ENCODE measurements around the gene MON2. TPM values are rescaled to one million over a fixed set of nuclear protein-coding genes. Genes with fewer than 3 reads are reported as not detected.
A peak's percentile ranks its signal among the peaks of the same experiment; 100 is the strongest.

Gene MON2

DNA sequence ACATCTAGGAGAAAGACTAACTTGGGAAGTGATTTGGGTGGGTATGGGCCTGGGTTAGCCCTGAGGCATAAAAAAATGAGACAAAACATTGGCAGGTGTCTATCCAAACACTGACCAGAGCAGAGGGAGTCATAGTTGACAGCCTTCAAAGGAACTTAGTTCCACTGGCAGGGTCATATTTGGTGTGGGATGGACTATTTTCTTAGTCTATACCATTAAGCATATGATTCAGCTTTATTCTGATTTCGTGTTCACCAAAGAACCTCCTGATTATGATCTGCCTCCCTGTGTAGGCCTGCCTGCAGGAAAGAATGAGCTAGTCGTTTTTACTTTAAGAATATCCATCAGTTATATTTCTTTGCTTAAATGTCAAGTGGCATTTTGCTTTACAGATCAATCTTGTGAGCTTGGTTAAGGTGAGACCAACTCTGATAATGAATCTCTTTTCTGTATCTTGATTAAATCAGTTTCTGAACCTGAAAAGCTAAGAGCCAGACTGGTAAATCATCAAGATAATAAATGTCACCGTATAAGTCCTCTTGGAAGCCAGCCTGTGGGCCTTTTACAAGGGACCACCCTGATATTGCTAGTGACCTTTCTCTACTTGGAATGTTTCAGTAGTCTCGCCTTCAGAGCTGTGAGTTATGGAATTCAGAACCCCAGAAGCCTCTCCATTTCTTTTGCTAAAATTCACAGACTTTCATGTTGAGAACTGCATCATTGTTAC lies 182.9 kb downstream of the MON2 start:
- Histone ChIP-seq H3K4me3 (ENCODE audit: insufficient read depth in 1 of 2, low read depth in 1 of 2, low read length in 2 of 2) (no peak overlapping the region), H3K79me1 (replicated peaks; ENCODE audit: low read length, poor library complexity, severe bottlenecking) (no peaks in the 10 kb centered on the region), H3K27ac (ENCODE audit: low read length, poor library complexity, severe bottlenecking) (no peak overlapping the region), H3K4ac (ENCODE audit: low read depth in 1 of 2, low read length in 2 of 2) (no peak overlapping the region), H3K18ac (ENCODE audit: low read depth in 1 of 2, low read length in 2 of 2) (no peak overlapping the region), H2AK5ac (ENCODE audit: low read length, severe bottlenecking) (no peak overlapping the region), H3K9ac (ENCODE audit: low read length) (no peak overlapping the region), H2BK5ac (ENCODE audit: low read depth, low read length, poor library complexity, severe bottlenecking) (no peak overlapping the region), H2BK120ac (ENCODE audit: low read depth, low read length) (no peak overlapping the region), H3K9me3 (ENCODE audit: control insufficient read depth, low read length) (no peaks in the 10 kb centered on the region), H3K23ac (ENCODE audit: low read length in 2 of 2) (no peak overlapping the region), H2BK12ac (ENCODE audit: low read length in 2 of 2) (no peak overlapping the region), H2AFZ (ENCODE audit: low read depth, low read length) (no peak overlapping the region), H3K36me3 (ENCODE audit: control insufficient read depth in 1 of 2, insufficient read depth in 2 of 2, low read depth in 1 of 2, low read length in 2 of 2) (peaks cover 0 to 11% of the 10 kb centered on the region in 2 experiments), H3K4me2 (ENCODE audit: low read length, poor library complexity, severe bottlenecking) (no peak overlapping the region), H3K27me3 (ENCODE audit: control insufficient read depth in 1 of 2, insufficient read depth in 1 of 2, low read length in 2 of 2) (no peaks in the 10 kb centered on the region), H4K91ac (ENCODE audit: low read length) (no peak overlapping the region), H3K4me1 (ENCODE audit: control insufficient read depth, insufficient read depth, low read depth, low read length) (peaks cover under 1% of the 10 kb centered on the region), H4K8ac (ENCODE audit: low read length) (no peak overlapping the region), H3K14ac (ENCODE audit: low read length in 2 of 2) (no peak overlapping the region), H2BK15ac (ENCODE audit: low read depth, poor library complexity, severe bottlenecking) (no peak overlapping the region)
- 85% methylated on average over 2 of the region's 4 CpGs for WGBS
- DNase-seq, result no peak

Small RNAs within 50 kb of the gene (small RNA-seq; reads per million reads assigned to genes)
- gene MIRLET7I (ENCODE audit: low read depth) (17,152 reads per million, percentile 100 among the genes with 10 or more reads in this experiment), gene RNU6-399P (ENCODE audit: low read depth) (not detected)

Measured in mesenchymal stem cell (in vitro differentiated cells and primary cell).